ENCODE results near the gene NUP188.
"Not testable (repeated sequence)": the region's sequence is repeated elsewhere in the genome, so short reads cannot be mapped to it uniquely, and the experiment has no call there.

Gene NUP188

GRCh38 chr9:128944966-128945365 lies 2.5 kb upstream of the NUP188 start:
- not testable (repeated sequence) for DNase-seq

GRCh38 chr9:128945798-128946501 lies 1.5 kb upstream of the NUP188 start:
- no peak for DNase-seq

- DNase-seq, result no peak
Measured at GRCh38 chr9:128946571-128947276, 775 bp upstream of the NUP188 start.

GRCh38 chr9:128947277-128947526 lies 297 bp upstream of the NUP188 start:
- no peak for DNase-seq

GRCh38 chr9:128961403-128961802 lies 13.9 kb downstream of the NUP188 start:
- DNase-seq, result not testable (repeated sequence)

GRCh38 chr9:128969491-128969890 lies 22.0 kb downstream of the NUP188 start:
- DNase-seq, result no peak

GRCh38 chr9:128972956-128973355 lies 25.5 kb downstream of the NUP188 start:
- no peak for DNase-seq

GRCh38 chr9:128979111-128979510 lies 31.6 kb downstream of the NUP188 start:
- no peak for DNase-seq

- DNase-seq, result no peak
Measured at GRCh38 chr9:128983536-128983935, 36.0 kb downstream of the NUP188 start.

- DNase-seq, result no peak
Measured at GRCh38 chr9:128986671-128987070, 39.2 kb downstream of the NUP188 start.

GRCh38 chr9:128987805-128988204 lies 40.3 kb downstream of the NUP188 start:
- DNase-seq, result no peak

GRCh38 chr9:128992995-128993394 lies 45.5 kb downstream of the NUP188 start:
- peak; percentile 38 for DNase-seq

GRCh38 chr9:128995791-128996190 lies 48.3 kb downstream of the NUP188 start:
- DNase-seq, result no peak

GRCh38 chr9:128998462-128998861 lies 51.0 kb downstream of the NUP188 start:
- no peak for DNase-seq

GRCh38 chr9:128999581-129000206 lies 52.2 kb downstream of the NUP188 start:
- no peak for DNase-seq

- DNase-seq, result no peak
Measured at GRCh38 chr9:129001504-129002325, 54.2 kb downstream of the NUP188 start.

- no peak for DNase-seq
Measured at GRCh38 chr9:129002992-129003391, 55.5 kb downstream of the NUP188 start.

GRCh38 chr9:129004173-129004572 lies 56.7 kb downstream of the NUP188 start:
- peak; percentile 35 for DNase-seq

GRCh38 chr9:129005336-129005997 lies 58.0 kb downstream of the NUP188 start:
- no peak for DNase-seq

- peak; percentile 80 for DNase-seq
Measured at GRCh38 chr9:129006328-129007034, 59.0 kb downstream of the NUP188 start.

GRCh38 chr9:129007035-129007765 lies 59.7 kb downstream of the NUP188 start:
- DNase-seq, result peak; percentile 31

Measured in NCI-H2171 treated with DMSO at 0.1 percent for 48 hours (cell line).